ENCODE results near the gene PTGER4. TPM values are rescaled to one million over a fixed set of nuclear protein-coding genes. Genes with fewer than 3 reads are reported as not detected.

PTGER4 gene
- total and polyA plus RNA-seq, 2 of the 8 experiments (the other 6 are each of a cell fraction or from before 2014, with no cell fraction given): 0.76 to 1.2 TPM

- Histone ChIP-seq H4K8ac (ENCODE audit: extremely low read depth, insufficient read depth, low read length) (no peak overlapping the region), H3K14ac (ENCODE audit: insufficient read length) (no peak overlapping the region), H4K20me1 (replicated peaks in 1 of 2; ENCODE audit: control insufficient read depth in 1 of 2, insufficient read depth in 2 of 2, low read length in 2 of 2) (peaks cover 1 to 5% of the 10 kb centered on the region in 2 experiments), H3K27ac (ENCODE audit: low read depth, low read length) (no peak overlapping the region), H3K18ac (ENCODE audit: extremely low read depth, low read length) (no peak overlapping the region), H3K23me2 (ENCODE audit: low read depth, low read length) (peaks cover 21% of the 10 kb centered on the region), H3K9ac (replicated peaks in 1 of 4; ENCODE audit: extremely low read depth in 1 of 4, low read depth in 3 of 4, low read length in 3 of 4) (no peak overlapping the region), H2BK12ac (ENCODE audit: low read depth, low read length) (no peak overlapping the region), H3K56ac (replicated peaks; ENCODE audit: insufficient read length, low read depth, low read length) (no peak overlapping the region), H3K4me2 (ENCODE audit: insufficient read depth in 1 of 2, low read depth in 2 of 2, low read length in 2 of 2) (no peak overlapping the region), H3K4me3 (ENCODE audit: extremely low read depth in 1 of 4, insufficient read depth in 2 of 4, low read depth in 3 of 4, low read length in 4 of 4) (no peak overlapping the region), H3K9me3 (ENCODE audit: insufficient read depth in 2 of 2, low read depth in 1 of 2, low read length in 1 of 2) (no peaks in the 10 kb centered on the region; a peak in 1 of 4 replicates), H3K79me1 (ENCODE audit: low read depth, low read length) (no peaks in the 10 kb centered on the region), H2AFZ (ENCODE audit: low read length) (no peak overlapping the region), H4K91ac (replicated peaks; ENCODE audit: insufficient read length, low read length) (no peak overlapping the region), H3K27me3 (replicated peaks in 1 of 4; ENCODE audit: control insufficient read depth in 3 of 4, extremely low read depth in 1 of 4, insufficient read depth in 3 of 4, low read length in 3 of 4) (peaks cover 21 to 27% (median 25%) of the 10 kb centered on the region in 4 experiments), H3K36me3 (ENCODE audit: control insufficient read depth in 2 of 4, insufficient read depth in 4 of 4, low read length in 3 of 4) (no peaks in the 10 kb centered on the region), H2BK20ac (ENCODE audit: low read length) (no peak overlapping the region), H2BK120ac (replicated peaks; ENCODE audit: low read depth, low read length) (no peak overlapping the region), H3K23ac (ENCODE audit: insufficient read length) (no peak overlapping the region), H2BK15ac (ENCODE audit: low read length) (no peak overlapping the region), H3K79me2 (ENCODE audit: control insufficient read depth in 1 of 2, insufficient read depth in 2 of 2, low read length in 2 of 2) (no peaks in the 10 kb centered on the region), H3K4me1 (replicated peaks in 1 of 4; ENCODE audit: control insufficient read depth in 3 of 4, insufficient read depth in 4 of 4, low read length in 3 of 4) (peaks cover 5 to 18% (median 14%) of the 10 kb centered on the region in 4 experiments), H2AK5ac (ENCODE audit: low read depth, low read length) (no peak overlapping the region), H3K4ac (replicated peaks; ENCODE audit: insufficient read length, low read depth, low read length) (no peak overlapping the region), H4K5ac (ENCODE audit: insufficient read length, low read depth, low read length) (no peak overlapping the region), H2BK5ac (ENCODE audit: low read depth, low read length) (no peak overlapping the region)
- DNase-seq (ENCODE audit: low read depth in 1 of 2, low spot score in 2 of 2): no peak
- FAIRE-seq: no peak
- ChIA-PET POLR2A (ENCODE audit: partially characterized antibody) (interaction anchor here (0.6 kb wide), 1 partner anchor 115 kb away, joined by 3 read pairs; no protein-coding TSS in a partner anchor), CTCF (ENCODE audit: partially characterized antibody) (interaction anchor here (0.7 to 0.8 kb wide), 2 partner anchors 12 to 964 kb away, joined by 3 read pairs; no protein-coding TSS in a partner anchor)
- WGBS, 2 experiments (ENCODE audit: extremely low coverage in 1 of 2, insufficient coverage in 1 of 2, insufficient read length in 1 of 2, insufficient replicate concordance in 2 of 2, low coverage in 1 of 2, low lambda C conversion rate in 2 of 2, missing lambda C conversion rate in 1 of 2): 74% methylated on average over 2 of the region's 2 CpGs; no CpG with 5 or more reads in 1 of the 2 experiments
- TF ChIP-seq ASH2L (IDR thresholded peaks at IDR 0.05; ENCODE audit: low read length) (no peak), CTCF (IDR thresholded peaks at IDR 0.05; ENCODE audit: control extremely low read depth in 1 of 3, insufficient read depth in 1 of 3, low read depth in 1 of 3, low read length in 3 of 3) (no peak), BACH1 (IDR thresholded peaks at IDR 0.05; ENCODE audit: low read length) (no peak), USF2 (IDR thresholded peaks at IDR 0.05; ENCODE audit: low read length) (no peak), TBP (IDR thresholded peaks at IDR 0.05; ENCODE audit: low read depth, low read length) (no peak), HDAC2 (IDR thresholded peaks at IDR 0.05; ENCODE audit: borderline replicate concordance in 1 of 2, low read depth in 2 of 2, low read length in 2 of 2) (no peak), EP300 (IDR thresholded peaks at IDR 0.05; ENCODE audit: borderline replicate concordance in 1 of 2, low read depth in 2 of 2, low read length in 2 of 2) (no peak), BRCA1 (IDR thresholded peaks at IDR 0.05; ENCODE audit: low read depth, low read length) (no peak), CBX5 (IDR thresholded peaks at IDR 0.05; ENCODE audit: low read depth, low read length) (no peak)
Observed at GRCh38 chr5:40677456-40677855, 2.3 kb upstream of the PTGER4 start.
